GM23248 (cell line): ENCODE measurements around the gene ZBTB20.

ENCODE experiments used
- EZH2 ChIP-seq: fragments of 200-600 bp; sonication (generic); IDR thresholded peaks from 2 replicates; pipeline ENCODE4 v1.6.1; 2018; ENCODE audit warnings: antibody characterized with exemption, mild to moderate bottlenecking; ENCODE audit not compliant: insufficient read depth, poor library complexity, severe bottlenecking
- EZH2phosphoT487 ChIP-seq: fragments of 200-600 bp; sonication (generic); IDR thresholded peaks from 2 replicates; pipeline ENCODE4 v1.6.1; 2018; ENCODE audit warnings: antibody characterized with exemption, moderate library complexity, mild to moderate bottlenecking, low read depth; ENCODE audit not compliant: insufficient read depth

GRCh38 chr3:114308830-114309229 lies 838.3 kb downstream of the ZBTB20 start:
- TF ChIP-seq EZH2 (no peak), EZH2phosphoT487 (no peak)
